Transverse colon (tissue), 4 donors: Measurements from ENCODE around the gene CCSER2.

Source experiments
- POLR2A ChIP-seq: fragments of 450-650 bp; IDR thresholded peaks from one replicate; pipeline ENCODE4 v1.6.1; 2016; ENCODE audit warnings: antibody characterized with exemption, mild to moderate bottlenecking, moderate library complexity
- POLR2AphosphoS5 ChIP-seq, 3 donors: sonication (generic); formaldehyde crosslinking; IDR thresholded peaks; one replicate each; pipeline ENCODE4 v1.6.1; 2016; ENCODE audit warnings: antibody characterized with exemption in 3 of 3
- TF ChIP-seq, protein P1 (sequence below), 5 experiments: fragments of 200-600 bp in 3 of 5; fragments of 450-650 bp in 2 of 5; sonication (generic) in 3 of 5; IDR thresholded peaks; 1 replicate in 2 of 5; 2 replicates in 3 of 5; pipeline ENCODE4 v1.5.1; 2016 to 2017; ENCODE audit warnings: antibody characterized with exemption in 5 of 5, inconsistent platforms in 3 of 5, mild to moderate bottlenecking in 2 of 5, moderate library complexity in 1 of 5

DNA sequence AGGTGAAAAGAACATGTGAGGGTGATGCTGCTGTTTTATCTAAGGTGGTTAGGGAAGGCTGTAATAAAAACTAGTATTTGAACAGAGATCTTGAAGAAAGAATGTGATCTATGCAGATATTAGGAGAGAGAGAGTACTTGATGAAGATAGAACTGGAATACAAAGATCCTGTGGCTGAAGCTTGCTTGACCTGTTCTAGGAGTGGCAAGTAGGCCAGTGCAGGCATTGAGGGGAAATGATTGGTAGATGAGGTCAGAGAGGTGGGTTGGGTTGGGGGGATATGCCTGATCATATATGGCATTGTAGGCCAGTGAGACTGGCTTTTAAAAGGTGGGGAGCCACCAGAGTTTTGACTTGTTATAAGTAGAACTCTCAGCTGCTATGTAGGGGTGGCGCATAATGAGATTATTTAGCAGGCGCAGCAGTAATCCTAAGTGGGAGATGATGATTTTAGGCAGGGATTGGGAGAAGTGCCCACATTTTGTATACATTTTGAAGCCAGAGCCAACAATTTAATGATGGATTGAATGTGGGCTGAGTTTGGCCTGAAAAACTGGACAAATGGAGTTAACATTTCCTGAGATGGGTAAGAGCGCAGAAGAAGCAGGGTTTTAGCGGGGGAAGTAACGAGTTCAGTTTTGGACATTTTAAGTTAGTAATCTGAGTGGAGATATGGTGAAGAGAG, 8.2 kb downstream of the CCSER2 start:
- TF ChIP-seq POLR2A (no peak), POLR2AphosphoS5 (IDR thresholded peaks at IDR 0.05) (no peak)
- TF ChIP-seq, protein P1, sequence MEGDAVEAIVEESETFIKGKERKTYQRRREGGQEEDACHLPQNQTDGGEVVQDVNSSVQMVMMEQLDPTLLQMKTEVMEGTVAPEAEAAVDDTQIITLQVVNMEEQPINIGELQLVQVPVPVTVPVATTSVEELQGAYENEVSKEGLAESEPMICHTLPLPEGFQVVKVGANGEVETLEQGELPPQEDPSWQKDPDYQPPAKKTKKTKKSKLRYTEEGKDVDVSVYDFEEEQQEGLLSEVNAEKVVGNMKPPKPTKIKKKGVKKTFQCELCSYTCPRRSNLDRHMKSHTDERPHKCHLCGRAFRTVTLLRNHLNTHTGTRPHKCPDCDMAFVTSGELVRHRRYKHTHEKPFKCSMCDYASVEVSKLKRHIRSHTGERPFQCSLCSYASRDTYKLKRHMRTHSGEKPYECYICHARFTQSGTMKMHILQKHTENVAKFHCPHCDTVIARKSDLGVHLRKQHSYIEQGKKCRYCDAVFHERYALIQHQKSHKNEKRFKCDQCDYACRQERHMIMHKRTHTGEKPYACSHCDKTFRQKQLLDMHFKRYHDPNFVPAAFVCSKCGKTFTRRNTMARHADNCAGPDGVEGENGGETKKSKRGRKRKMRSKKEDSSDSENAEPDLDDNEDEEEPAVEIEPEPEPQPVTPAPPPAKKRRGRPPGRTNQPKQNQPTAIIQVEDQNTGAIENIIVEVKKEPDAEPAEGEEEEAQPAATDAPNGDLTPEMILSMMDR (IDR thresholded peaks at IDR 0.05): no peak
